HG03196 (cell line): ENCODE measurements around the gene SPON1.
"Not testable (repeated sequence)": the region's sequence is repeated elsewhere in the genome, so short reads cannot be mapped to it uniquely, and the experiment has no call there.

Source experiments
- ATAC-seq: cut with Tn5 transposase; IDR thresholded peaks from one replicate; pipeline ENCODE4 v1.9.1; 2021; ENCODE audit not compliant: unreplicated experiment

The SPON1 gene

DNA sequence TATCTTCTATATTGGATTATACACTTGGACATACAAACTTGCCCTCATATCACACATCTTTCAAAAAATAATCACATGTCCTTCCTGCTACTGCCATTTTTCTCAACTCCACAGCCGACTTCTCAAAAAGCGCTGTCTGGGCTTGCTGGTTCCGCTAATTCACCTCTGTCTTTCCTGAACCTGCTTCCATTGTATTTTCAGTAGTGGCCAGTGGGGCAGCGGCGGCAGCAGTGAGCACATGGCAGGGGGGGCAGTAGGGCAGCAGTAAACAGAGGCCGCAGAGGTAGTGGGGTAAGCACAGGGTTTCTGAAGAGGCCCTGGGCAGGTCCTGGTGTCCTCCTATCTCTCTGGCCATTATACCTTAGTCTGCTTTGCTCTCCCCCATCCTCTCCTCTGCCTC lies 270.1 kb downstream of the SPON1 start:
- no peak for ATAC-seq

DNA sequence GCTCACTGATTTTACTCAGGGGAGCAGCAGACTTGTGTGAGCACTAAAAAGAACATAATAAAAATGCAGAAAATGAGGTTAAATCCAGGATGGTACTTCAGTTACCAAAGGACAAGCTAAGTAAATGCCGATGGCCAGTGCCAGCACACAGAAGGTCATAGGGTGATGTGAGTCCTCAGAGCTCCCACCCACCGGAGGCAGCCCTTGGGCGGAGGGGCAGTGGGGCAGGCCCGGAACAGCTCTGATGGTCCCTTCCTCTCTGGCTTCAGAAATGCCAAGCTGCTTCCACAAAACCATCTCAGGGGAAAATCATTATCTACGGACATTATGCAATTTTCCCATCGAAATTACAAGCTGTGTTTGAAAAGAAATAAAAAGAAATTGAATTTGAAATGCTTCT lies 271.9 kb downstream of the SPON1 start:
- no peak for ATAC-seq

DNA sequence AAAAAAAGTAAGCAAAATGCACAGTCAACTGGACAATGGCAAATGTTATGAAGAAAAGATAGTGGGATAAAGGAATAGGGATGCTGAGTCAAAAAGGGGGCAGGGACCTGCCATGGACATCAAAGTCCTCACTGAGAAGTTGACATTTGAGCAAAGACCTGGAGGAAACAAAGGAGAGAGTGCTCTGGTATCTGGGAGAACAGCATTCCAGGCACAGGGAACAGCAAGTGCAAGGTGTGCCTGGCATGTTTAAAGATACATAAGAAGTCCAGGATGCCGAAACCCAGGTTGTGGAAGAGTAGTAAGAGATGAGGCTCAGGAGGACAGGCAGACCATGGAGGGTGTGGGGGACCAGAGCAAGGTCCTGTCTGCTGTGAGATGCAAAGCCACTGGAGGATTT lies 273.2 kb downstream of the SPON1 start:
- no peak for ATAC-seq

DNA sequence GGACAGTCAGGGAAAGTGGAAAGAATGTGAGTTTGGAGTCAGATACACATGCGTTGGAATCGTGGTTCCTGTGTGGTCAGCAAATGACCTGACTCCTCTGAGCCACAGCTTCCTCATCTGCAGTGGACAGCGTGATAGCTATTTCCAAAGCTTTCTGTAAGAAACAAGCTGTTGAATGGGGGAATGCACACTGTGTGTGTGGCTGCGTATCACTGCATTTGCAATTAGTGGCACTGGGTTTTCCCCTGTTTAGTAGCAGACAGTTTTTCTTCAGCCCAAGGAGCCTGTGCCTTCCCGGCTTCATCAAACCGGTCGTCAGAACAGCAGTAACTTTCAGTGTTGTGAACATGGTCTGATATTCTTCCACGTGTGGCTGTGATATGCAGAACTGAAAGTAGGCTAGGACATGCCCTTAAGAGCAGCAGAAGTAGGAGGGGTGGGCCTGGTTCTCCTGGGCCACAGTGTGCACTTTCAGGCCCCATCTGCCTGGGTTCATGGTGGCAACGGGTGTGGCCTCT lies 275.0 kb downstream of the SPON1 start:
- ATAC-seq = peak; percentile 95

DNA sequence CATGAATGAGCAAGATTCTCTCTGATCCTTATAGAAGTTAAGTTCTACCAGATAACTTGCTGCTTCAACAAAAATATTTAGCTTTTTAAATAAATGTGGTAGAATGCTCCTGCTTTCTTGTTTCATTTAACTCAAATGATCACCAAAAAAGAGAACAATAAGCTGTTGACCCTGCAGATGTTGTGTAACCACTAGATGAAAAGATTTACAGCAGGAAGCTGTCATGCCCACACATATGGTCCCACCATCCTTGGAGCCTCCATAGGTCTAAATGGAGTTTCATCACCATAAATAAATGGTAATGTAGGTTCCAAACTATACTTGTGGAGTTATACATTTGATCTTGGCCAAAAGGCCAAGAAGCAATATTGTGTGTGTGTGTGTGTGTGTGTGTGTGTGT lies 277.7 kb downstream of the SPON1 start:
- ATAC-seq = no peak

DNA sequence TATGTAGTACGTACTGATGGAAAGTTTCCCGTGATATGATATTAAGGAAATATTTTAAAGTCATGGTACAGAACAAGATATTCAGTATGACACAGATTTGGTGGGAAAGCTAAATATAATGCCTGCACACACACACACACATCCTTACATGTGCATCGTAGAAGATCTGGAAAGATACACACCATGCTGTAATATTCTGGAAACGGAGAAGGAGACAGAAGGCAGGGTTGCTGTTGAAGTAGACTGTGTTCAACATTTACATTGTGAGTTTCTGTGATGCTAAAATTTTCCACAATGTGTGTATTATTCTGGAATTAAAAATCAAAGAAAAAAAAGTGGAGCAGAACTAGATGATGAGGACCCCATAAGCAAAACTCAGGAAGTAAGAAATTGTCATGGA lies 278.4 kb downstream of the SPON1 start:
- no peak for ATAC-seq

DNA sequence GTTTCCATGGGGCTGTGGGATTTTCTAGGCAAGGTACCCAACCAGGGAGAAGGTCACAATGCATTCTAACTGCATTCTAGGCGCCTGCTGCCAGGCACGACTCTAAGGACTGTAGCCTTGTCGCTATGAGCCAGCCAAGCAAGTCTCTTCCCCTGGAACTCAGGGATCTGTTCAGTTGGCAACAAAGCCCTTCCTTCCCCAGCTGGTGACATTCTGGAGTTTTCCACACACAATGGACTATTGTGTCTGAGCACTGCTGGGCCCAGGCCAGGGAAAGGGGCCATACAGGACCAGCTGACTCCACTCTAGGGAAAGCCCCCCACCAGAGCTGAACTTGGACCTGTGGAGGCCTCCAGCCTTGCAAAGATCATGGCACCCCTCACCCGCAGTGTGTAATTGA lies 279.7 kb downstream of the SPON1 start:
- no peak for ATAC-seq

DNA sequence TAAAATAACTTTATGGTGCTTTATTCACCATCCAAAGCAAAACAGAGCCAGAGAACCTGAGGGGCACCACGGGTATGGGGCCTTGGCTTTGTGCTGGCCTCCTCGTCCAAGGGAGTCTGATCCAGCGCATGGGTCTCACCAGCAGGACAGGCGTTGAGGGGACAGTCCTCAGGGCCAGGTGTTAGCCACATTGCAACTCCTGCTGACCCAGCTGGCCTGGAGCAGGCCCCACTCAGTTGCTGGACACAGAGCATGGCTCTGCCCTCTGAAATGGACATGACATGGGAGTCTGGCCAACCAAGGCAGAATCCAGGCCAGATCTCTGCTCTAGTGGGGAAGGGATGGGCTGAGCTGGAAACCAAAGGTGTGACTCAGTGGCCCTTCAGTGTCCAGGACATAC lies 280.2 kb downstream of the SPON1 start:
- no peak for ATAC-seq

DNA sequence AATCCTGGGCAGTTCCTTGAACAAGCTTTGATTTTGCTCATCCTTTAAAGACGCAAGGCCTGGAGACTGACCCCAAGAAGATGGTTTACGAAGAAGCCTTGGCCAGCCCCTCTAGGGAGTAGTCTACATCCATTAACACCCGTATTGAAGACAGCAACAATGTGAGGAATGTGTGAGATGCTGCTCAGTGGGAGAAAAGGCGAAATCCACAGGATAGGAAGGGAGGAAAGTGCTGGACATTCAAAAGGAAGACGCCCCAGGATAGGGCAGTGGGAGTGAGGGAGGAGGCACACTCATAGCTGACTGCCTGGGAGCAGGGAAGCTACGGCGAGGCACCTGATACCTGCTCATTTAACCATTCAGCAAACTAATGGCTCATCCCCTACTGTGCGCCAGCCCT lies 282.4 kb downstream of the SPON1 start:
- ATAC-seq = no peak

DNA sequence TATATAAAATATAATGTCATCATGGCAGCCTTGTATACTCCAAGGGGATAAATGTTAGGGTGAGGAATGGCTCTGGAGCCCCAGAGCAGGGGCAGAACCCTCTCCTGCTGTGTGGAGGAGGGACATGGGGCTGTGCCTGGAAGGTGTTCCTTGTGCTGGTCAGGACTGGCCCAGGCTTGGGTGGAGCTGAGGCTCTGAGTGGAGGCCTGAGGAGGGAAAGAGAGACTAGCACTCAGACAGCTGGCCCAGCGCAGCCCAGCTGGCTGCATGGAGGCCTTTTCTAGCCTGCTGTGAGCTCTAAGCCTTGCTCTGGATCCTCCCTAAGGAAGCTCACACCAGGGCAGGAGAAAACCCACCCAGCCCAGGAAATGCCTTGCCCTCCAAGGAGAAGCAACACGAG lies 282.9 kb downstream of the SPON1 start:
- ATAC-seq = no peak

DNA sequence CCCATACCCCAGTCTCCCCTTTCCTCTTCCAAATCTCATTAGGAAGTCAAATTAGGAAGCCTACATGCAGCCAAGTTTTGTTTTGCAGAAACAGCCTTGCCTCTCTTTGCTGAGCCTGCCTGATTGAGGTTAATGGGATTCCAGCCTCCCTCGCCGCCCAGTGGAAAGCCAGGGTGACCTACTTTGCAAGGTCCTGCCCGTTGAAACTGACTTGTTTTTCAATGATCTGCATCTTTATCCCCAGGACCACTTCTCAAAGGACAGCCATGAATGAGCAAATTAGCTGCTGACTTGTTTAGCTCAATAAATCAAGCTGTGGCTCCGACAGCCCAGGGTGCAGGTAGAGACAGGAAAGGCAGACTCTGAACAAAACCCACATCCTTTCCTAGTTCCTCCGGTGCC lies 286.1 kb downstream of the SPON1 start:
- no peak for ATAC-seq

DNA sequence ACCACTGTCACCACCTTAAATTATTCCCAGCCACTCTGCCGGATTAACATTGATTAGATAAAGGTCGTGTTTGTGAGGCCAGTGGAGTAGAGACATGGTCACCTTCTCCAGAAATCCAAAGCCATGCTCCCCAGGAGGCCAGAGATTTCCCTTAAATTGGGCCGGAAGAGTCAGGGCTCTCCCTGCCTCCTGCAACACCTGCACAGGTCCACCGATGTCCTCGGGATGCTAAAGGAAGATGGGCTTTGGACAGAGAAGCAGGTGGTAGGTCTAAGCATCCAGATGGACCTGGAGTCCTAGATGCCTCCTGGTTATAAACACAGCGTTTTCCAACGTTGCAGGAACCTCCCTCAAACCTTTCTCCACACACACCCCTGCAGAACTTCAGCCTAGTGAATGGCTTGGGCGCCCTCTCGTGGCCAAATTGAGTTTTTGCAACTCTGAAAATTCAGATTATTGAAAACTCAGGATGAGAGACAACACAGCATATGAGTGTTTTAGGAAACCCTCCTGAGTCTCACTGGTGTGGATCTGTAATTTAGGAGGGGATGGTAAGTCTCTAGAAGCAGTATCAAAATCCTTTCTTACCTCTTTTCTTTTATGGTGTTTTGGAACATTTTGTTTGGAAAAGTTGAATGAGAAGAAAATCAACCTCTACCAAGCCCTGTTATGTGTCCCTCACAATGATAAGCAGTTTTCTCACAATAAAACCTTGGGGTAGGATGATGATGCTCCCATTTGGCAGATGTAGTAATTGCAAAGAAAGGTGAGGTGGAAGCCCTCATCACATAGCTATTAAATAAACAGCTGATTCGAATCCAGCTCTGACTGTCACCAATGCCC lies 286.8 kb downstream of the SPON1 start:
- no peak for ATAC-seq

DNA sequence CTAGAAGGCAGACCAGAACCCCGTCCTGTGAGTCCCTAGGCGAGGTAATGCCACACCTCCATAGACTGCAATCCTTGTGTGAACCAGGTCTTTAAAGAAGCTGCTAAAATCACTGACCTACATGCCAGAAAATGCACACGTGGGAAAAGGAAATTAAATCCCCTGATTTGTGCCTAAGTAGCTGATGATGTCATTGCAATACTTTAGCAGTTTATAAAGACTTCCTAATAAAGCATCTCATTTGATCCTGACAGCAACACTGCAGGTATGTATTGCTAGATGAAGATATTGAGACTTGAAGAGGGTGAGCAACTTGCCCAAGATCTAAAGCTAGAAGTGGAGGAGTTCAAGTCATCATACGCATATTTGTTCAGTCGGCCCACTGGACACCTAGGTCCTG lies 289.2 kb downstream of the SPON1 start:
- ATAC-seq = no peak

DNA sequence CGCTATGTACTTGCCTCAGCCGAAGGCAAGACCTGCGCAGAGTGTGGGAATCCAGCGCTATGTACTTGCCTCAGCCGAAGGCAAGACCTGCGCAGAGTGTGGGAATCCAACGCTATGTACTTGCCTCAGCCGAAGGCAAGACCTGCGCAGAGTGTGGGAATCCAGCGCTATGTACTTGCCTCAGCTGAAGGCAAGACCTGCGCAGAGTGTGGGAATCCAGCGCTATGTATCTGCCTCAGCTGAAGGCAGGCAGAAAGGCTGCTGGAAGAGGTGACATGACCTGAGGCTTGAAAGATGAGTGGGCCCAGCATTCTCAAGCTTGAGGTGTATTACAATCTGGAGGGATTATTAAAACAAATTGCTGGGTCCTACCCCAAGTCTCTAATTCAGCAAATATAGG lies 290.0 kb downstream of the SPON1 start:
- not testable (repeated sequence) for ATAC-seq

DNA sequence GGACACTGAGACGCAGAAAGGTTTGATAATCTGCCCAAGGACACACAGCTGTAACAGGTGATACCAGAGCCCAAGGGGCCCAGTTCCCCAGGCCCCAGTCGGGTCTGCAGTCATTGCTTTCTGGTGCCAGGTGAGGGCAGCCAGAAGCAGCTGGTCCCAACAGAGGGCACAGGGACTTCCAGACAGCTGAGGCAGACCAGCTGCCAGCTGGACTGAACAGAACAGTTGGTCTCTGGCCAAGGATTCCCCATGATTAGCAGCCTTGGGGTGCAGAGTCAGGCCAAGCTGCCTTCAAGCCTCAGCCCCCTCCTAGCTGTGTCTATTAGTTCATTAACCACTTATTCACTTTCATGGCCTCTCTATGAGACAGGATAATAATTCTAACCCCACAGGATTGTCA lies 290.9 kb downstream of the SPON1 start:
- ATAC-seq = no peak

DNA sequence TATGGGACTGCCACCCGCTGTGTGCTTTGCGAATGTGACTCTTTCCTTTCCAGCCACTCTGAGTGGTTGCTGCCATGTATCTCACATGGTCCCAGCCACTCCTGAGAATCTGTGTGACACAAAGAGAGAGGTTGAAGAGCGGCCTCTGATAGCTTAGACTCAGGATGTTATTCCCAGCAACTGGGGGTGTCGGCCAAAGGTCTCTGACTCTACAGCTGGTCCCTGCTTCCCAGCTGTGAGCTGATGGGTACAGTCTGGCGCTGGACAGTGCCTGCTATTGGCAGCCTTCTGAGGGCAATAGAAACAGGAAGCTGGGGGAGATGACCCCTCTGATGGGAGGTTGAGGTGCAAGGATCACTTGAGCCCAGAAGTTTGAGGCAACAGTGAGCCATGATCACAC lies 291.3 kb downstream of the SPON1 start:
- no peak for ATAC-seq

DNA sequence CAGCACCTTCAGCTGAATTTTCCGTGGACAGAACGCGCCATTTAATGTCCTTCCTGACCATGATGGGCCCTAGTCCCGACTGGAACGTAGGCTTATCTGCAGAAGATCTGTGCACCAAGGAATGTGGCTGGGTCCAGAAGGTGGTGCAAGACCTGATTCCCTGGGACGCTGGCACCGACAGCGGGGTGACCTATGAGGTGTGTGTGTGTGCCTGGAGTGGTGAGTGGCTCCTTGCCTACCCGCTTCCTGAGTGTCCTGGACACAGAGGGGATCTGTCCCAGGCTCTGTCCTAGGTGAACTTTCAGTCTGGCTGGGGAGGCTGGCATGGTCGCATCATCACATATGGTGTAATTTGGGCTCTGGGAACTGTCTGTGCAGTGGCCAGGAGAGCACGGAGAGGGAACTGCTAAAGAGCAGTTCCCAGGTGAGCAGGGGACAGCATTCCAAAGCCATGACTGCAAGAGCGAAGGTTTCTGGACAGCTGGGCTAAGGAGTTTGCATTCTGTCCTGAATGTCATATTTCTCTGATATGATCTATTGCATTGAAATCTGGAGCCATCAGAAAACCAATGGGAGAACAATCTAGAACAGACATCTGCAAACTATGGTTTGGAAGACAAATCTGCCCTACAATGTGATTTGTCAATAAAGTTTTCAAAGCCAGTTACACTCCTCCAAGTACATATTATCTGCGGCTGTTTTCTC lies 292.2 kb downstream of the SPON1 start:
- ATAC-seq = no peak

DNA sequence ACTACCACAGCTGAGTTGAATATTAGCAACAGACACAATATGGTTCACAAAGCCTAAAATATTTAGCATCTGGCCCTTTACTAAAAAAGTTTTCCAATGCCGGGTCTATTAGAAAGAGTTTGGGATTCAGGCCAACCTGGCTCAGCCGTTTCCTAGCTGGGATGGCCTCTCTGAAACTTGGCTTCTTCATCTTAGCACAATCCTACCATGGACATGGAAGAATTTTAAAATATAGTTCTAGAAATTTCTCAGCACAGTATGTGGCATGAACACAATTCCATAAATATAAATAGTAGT lies 292.7 kb downstream of the SPON1 start:
- ATAC-seq = no peak

DNA sequence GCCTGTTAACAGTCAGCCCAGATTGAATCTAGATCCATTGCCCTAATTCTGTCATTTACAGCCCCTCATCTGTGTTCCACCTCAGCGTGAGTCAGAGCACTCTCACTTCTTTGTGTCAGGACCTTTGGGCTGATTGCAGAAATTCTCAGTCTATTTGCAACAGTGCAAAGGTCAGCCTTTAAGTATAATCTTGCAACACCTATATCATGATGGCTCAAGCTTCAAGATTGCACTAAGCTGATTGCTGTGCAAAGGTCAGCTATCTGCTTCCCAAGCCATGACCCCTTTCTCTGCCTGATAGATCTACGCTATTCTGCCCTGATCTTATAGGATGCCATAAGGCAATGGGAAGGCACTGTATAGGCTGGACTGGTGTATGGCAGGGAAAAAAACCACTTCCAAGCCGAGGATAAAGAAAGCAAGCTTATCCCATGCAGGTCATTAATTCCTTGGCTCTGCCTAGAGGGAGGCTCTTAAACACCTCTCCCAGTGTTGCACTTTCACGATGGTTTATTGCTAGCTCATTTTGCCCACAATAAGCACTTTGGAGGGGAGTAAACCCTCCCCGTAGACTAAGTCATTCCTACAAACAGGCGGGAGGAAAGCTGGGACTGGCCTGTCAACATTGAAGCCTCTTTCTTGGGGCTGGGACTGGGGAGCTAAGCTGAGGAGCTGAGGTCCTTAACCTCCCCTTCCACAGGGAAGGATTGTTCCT lies 295.9 kb downstream of the SPON1 start:
- ATAC-seq = no peak

DNA sequence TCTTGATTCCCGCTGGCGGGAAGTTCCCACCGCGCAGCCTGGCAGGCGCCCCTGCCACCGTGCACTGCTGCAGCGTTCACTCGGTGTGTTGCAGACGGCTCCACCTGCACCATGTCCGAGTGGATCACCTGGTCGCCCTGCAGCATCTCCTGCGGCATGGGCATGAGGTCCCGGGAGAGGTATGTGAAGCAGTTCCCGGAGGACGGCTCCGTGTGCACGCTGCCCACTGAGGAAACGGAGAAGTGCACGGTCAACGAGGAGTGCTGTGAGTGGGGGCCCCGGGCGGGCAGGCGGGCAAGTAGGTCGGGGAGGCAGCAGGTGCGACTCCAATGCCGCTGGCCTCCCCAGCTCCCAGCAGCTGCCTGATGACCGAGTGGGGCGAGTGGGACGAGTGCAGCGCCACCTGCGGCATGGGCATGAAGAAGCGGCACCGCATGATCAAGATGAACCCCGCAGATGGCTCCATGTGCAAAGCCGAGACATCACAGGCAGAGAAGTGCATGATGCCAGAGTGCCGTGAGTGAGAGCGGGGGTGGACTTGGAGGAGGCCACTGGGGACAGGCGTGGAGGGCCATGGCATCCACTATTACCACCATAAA lies 296.8 kb downstream of the SPON1 start:
- ATAC-seq = no peak

DNA sequence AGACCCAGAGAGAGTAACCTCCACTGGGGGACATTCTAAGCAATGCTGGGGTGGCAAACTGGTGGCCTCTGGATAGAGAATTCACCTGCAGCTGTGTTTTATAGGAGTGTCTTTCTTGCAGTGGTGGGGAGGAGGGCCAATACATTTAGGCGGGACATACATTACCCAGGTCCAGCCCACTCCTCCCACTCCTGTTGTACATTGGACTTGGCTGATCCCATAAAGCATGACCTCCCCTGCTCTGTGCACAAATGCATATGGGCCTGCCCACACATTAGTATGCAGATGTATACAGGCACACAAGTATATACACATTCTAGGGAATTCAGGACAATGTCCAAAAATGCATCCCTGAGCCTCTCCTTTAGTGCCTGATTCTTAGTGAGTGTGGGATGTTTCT lies 297.4 kb downstream of the SPON1 start:
- no peak for ATAC-seq

DNA sequence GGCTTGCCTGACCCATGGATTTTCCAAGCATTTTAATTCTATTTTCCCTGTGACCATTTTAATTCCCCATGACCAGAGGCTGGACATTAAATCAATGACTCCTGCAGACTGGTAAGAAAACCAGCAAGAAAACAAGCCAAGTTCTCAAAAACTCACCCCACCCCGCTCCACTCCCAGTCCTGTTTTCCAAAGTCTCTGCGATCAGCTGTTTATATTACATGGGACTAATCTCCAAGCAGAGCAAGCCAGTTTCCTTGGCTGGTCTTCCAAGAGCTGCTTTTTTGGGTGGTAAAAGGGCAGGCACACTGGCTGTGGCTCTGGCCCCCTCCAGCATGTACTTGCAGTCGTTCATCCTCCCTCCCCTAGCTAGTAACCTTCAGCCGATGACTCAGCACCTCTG lies 298.5 kb downstream of the SPON1 start:
- no peak for ATAC-seq
